Thoracic aorta (tissue), 2 donors: ENCODE results near the gene PKNOX2. TPM values are rescaled to one million over a fixed set of nuclear protein-coding genes. Genes with fewer than 3 reads are reported as not detected.

Experiments used
- ATAC-seq: fragments of 150-250 bp; one replicate; pipeline ENCODE4 v1.8.0; 2017; ENCODE audit warnings: low read depth; ENCODE audit not compliant: insufficient number of reproducible peaks, low FRiP score
- DNase-seq: peaks from one replicate; pipeline ENCODE4 v3.0.0-alpha.2; 2020; ENCODE audit warnings: low spot score
- H3K27ac ChIP-seq, 2 donors: fragments of 200-600 bp; sonication (generic); 1 replicate in 1 of 2; 2 replicates in 1 of 2; pipeline ENCODE4 v1.5.1; 2016; ENCODE audit warnings: mild to moderate bottlenecking in 2 of 2, moderate library complexity in 2 of 2
- H3K27me3 ChIP-seq: fragments of 200-600 bp; sonication (generic); replicated peaks from 2 replicates; pipeline ENCODE4 v1.6.0; 2016; ENCODE audit warnings: mild to moderate bottlenecking; ENCODE audit not compliant: insufficient read depth
- H3K36me3 ChIP-seq: fragments of 200-600 bp; sonication (generic); one replicate; pipeline ENCODE4 v1.5.1; 2016
- H3K4me1 ChIP-seq, 2 donors: fragments of 200-600 bp; sonication (generic); 1 replicate in 1 of 2; 2 replicates in 1 of 2; pipeline versions ENCODE4 v1.5.1 to v1.6.0; 2016; ENCODE audit warnings: low read depth in 2 of 2, mild to moderate bottlenecking in 1 of 2; ENCODE audit not compliant: control insufficient read depth in 1 of 2
- H3K4me3 ChIP-seq: fragments of 200-600 bp; sonication (generic); 2 replicates; pipeline ENCODE4 v1.5.1; 2016; ENCODE audit warnings: mild to moderate bottlenecking
- H3K9me3 ChIP-seq: fragments of 200-600 bp; sonication (generic); 2 replicates; pipeline ENCODE4 v1.5.1; 2016
- total RNA-seq, 2 donors: library from RNA; depleted of rRNA; stranded (reverse); fragments of >200 nt; gene quantifications; one replicate each; pipeline versions ENCODE4 v1.1.0 to v1.2.3, GENCODE V29; 2016
- TF ChIP-seq, protein P1 (sequence below): fragments of 200-600 bp; sonication (generic); IDR thresholded peaks from one replicate; pipeline ENCODE4 v1.5.1; 2019; ENCODE audit warnings: antibody characterized with exemption

The PKNOX2 gene
- total RNA-seq, 2 donors from 2014 or later, result 1.4 to 9.2 TPM

DNA sequence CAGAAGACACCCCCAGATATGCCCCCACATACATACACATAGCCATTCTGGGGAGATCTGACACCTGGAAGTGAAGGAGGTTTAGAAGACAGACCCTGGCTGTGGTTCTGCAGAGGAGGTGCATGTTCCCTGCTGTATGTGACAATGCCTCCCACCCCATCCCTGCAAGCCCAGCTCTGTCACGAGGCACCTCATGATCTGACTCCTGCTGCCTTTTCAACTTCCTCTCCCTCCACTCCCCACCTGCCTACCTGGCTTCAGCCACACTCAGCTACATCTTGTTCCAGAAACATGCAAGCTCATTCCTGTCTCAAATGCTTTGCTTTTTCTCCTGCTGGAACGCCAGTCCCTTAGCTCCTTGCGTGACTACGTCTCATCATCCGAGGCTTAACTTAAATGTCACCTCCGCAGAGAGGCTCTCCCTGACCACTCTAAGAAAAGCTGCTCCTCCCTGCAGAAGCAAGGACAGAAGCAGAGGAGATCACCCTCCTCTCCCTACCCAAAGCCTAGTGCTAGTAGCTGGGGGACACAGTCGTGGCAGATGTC lies 217.0 kb downstream of the PKNOX2 start:
- Histone ChIP-seq H3K9me3 (no peaks in the 10 kb centered on the region), H3K27me3 (no peaks in the 10 kb centered on the region), H3K27ac (no peak overlapping the region), H3K4me1 (peaks cover 6 to 9% of the 10 kb centered on the region in 2 donors), H3K4me3 (no peak overlapping the region), H3K36me3 (no peaks in the 10 kb centered on the region)
- TF ChIP-seq, protein P1, sequence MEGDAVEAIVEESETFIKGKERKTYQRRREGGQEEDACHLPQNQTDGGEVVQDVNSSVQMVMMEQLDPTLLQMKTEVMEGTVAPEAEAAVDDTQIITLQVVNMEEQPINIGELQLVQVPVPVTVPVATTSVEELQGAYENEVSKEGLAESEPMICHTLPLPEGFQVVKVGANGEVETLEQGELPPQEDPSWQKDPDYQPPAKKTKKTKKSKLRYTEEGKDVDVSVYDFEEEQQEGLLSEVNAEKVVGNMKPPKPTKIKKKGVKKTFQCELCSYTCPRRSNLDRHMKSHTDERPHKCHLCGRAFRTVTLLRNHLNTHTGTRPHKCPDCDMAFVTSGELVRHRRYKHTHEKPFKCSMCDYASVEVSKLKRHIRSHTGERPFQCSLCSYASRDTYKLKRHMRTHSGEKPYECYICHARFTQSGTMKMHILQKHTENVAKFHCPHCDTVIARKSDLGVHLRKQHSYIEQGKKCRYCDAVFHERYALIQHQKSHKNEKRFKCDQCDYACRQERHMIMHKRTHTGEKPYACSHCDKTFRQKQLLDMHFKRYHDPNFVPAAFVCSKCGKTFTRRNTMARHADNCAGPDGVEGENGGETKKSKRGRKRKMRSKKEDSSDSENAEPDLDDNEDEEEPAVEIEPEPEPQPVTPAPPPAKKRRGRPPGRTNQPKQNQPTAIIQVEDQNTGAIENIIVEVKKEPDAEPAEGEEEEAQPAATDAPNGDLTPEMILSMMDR, result no peak
- ATAC-seq, result no peak
- DNase-seq, result no peak

DNA sequence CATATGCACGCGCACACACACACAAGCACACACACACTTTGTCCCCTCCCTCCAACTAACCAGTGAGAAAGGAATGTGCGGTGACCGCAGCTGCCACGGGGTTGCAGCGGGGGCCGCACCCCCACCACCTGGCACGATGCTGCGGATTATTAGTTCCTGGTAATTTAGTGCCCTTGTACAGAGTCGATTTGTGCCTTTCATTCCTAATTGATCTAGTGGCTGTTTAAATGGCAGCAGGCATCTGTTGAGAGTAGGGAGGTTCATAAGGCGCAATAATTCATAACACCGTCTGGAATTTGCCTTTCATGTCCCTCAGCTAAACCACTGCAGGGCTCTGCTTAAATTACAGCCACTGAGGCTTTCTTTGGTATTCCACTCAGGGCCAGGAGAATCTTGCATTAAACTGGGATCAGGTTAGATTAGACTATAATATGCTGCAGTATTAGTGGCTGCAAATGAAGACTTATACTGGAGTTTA lies 217.8 kb downstream of the PKNOX2 start:
- H3K9me3 ChIP-seq, result no peaks in the 10 kb centered on the region
- TF ChIP-seq, protein P1, result no peak
- no peak for DNase-seq
- H3K36me3 ChIP-seq, result no peaks in the 10 kb centered on the region
- no peak overlapping the region for H3K27ac ChIP-seq
- no peak for ATAC-seq
- no peaks in the 10 kb centered on the region for H3K27me3 ChIP-seq
- no peak overlapping the region for H3K4me3 ChIP-seq
- peaks cover 0 to under 1% of the 10 kb centered on the region in 2 donors for H3K4me1 ChIP-seq

DNA sequence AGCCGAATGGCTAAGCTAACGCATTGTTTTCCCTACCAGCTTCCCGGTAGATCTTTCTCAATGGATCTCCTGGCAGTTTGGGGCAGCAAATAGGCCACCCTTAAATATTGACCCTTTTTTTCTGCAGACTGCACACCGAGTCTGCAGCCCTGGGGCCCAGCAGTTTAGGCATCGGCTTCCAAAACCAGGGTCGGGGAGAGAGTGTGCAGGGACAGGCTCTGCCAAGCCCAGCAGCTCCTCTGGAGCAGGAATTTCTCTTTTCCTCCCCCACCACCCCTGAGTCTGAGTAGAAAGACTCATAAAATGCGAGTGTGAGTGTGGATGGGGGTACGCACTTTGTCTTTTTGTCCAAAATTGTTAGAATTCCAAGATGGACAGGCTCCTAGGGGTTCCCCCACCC lies 218.3 kb downstream of the PKNOX2 start:
- no peak overlapping the region for H3K4me3 ChIP-seq
- TF ChIP-seq, protein P1, result no peak
- DNase-seq (no peak), ATAC-seq (no peak)
- H3K27me3 ChIP-seq, result no peaks in the 10 kb centered on the region
- no peaks in the 10 kb centered on the region for H3K36me3 ChIP-seq
- H3K4me1 ChIP-seq, result no peaks in the 10 kb centered on the region
- no peaks in the 10 kb centered on the region for H3K9me3 ChIP-seq
- no peak overlapping the region for H3K27ac ChIP-seq

DNA sequence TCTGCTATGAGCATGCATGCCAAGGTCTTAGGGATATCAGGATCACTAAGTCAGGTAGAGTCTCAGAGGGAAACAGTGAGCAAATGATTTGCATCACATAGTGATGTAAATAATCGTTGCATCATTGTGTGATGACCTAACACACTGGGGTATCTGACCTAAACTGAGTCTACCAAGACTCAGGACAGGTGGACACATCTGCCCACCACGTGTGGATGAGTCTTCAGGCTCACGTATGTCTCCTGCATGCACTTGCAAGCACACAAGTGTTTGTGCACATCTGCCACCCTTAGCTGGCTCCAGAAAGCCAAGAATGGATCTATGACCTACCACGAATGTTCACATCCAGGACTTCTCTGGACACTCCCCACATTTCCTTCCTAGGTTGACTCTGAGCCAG lies 220.3 kb downstream of the PKNOX2 start:
- Histone ChIP-seq H3K27me3 (no peaks in the 10 kb centered on the region), H3K4me3 (no peak overlapping the region), H3K36me3 (no peaks in the 10 kb centered on the region), H3K27ac (no peak overlapping the region), H3K9me3 (no peaks in the 10 kb centered on the region), H3K4me1 (peaks cover 0 to 2% of the 10 kb centered on the region in 2 donors)
- DNase-seq (no peak), ATAC-seq (no peak)
- TF ChIP-seq, protein P1, result no peak

DNA sequence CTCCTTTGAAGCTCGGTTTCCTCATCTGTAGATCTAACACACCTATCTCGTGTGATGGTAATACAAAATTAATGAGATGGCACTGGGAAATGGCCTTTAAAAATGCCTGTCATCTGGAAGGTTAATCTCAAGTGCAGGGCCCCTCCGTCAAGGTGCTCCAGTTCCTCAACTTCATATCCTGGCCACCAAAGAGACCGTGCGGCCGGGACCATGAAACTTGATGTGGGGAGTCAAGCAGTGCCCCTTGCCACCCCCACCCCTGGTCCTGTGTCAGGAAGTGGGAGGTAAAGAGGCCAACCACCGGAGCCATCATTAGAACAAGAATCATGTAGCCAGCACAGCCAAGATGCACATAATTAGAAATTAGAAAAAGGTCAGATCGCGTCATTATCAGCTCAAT lies 223.3 kb downstream of the PKNOX2 start:
- Histone ChIP-seq H3K27me3 (no peaks in the 10 kb centered on the region), H3K9me3 (no peaks in the 10 kb centered on the region), H3K27ac (no peak overlapping the region), H3K4me1 (peaks cover 13 to 20% of the 10 kb centered on the region in 2 donors), H3K4me3 (no peak overlapping the region), H3K36me3 (no peaks in the 10 kb centered on the region)
- TF ChIP-seq, protein P1, result no peak
- no peak for ATAC-seq
- no peak for DNase-seq
